ENCODE measurements around the gene CFAP58.

The CFAP58 gene

GRCh38 chr10:104309980-104310978, 43.4 kb upstream of the CFAP58 start:
- TF ChIP-seq, protein P1, sequence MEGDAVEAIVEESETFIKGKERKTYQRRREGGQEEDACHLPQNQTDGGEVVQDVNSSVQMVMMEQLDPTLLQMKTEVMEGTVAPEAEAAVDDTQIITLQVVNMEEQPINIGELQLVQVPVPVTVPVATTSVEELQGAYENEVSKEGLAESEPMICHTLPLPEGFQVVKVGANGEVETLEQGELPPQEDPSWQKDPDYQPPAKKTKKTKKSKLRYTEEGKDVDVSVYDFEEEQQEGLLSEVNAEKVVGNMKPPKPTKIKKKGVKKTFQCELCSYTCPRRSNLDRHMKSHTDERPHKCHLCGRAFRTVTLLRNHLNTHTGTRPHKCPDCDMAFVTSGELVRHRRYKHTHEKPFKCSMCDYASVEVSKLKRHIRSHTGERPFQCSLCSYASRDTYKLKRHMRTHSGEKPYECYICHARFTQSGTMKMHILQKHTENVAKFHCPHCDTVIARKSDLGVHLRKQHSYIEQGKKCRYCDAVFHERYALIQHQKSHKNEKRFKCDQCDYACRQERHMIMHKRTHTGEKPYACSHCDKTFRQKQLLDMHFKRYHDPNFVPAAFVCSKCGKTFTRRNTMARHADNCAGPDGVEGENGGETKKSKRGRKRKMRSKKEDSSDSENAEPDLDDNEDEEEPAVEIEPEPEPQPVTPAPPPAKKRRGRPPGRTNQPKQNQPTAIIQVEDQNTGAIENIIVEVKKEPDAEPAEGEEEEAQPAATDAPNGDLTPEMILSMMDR (IDR thresholded peaks at IDR 0.05; ENCODE audit: low read depth, low read length) = no peak
- peak; percentile 56 for DNase-seq (ENCODE audit: extremely low read depth, low read depth)

- TF ChIP-seq, protein P1 (IDR thresholded peaks at IDR 0.05; ENCODE audit: low read depth, low read length) = no peak
Measured at GRCh38 chr10:104311184-104311720, 42.4 kb upstream of the CFAP58 start.

GRCh38 chr10:104314591-104315485, 38.8 kb upstream of the CFAP58 start:
- TF ChIP-seq, protein P1 (IDR thresholded peaks at IDR 0.05; ENCODE audit: low read depth, low read length) = no peak
- DNase-seq (ENCODE audit: extremely low read depth, low read depth) = no peak

More at GRCh38 chr10:104311184-104311720, 42.4 kb upstream of the CFAP58 start:
- DNase-seq (ENCODE audit: extremely low read depth, low read depth) = no peak

DNA sequence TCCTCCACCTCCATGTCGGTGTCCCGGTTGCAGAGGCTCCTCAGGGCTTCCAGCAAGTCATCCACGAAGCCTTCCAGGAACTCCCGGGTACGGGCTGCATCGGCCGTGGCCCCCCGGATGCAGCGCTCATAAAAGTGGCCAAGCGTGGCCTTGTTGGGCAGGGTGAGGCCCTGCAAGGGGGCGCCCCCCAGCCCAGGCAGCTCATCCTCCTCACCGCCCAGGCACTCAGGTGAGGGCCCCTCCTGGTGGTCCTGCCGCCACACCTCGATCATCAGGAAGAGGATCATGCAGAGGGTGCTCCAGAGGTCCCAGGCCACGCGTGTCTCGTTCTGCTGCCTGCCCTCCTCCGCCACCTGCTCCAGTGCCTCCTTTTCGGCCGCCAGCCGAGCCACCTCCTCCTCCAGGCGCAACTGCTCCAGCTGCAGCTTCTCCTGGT, 38.1 kb upstream of the CFAP58 start:
- TF ChIP-seq, protein P1 (IDR thresholded peaks at IDR 0.05; ENCODE audit: low read depth, low read length) = no peak
- no peak for DNase-seq (ENCODE audit: extremely low read depth, low read depth)

DNA sequence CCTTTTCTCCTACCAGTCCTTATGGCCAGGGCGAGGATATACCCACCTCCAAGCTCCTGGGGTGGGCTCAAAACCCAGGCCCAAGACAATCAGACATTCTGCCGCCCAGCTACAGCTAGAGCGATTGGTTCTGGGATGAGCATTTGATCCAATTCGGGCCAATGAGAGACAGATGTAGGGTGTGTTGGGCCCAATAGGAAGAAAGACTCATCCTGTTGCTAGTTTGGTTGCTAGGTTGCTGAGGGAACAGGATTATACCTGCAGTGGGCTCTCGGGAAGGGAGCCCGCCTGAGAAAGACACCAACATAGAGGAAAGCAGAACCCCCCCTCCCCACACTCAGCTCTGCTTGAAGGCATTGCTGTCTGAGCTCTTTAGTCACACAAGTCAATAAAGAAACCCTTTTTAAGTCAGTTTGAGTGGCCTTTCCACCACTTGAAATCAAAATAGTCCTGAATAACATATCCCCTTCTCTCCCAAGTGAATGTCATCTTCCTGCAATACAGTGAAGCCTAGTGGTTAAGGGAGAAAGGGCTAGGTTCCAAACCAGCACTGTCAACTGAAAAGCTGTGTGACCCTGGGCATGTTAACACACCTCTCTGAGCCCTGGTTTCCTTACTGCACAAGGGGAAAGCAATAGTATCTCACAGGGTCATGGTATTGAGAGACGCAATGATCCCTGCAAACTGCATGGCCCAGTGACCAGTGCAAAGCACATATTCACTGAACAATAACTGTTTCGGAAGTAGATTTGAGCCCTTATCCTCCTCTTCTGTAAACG, 37.1 kb upstream of the CFAP58 start:
- no peak for DNase-seq (ENCODE audit: extremely low read depth, low read depth)
- TF ChIP-seq, protein P1 (IDR thresholded peaks at IDR 0.05; ENCODE audit: low read depth, low read length) = no peak

DNA sequence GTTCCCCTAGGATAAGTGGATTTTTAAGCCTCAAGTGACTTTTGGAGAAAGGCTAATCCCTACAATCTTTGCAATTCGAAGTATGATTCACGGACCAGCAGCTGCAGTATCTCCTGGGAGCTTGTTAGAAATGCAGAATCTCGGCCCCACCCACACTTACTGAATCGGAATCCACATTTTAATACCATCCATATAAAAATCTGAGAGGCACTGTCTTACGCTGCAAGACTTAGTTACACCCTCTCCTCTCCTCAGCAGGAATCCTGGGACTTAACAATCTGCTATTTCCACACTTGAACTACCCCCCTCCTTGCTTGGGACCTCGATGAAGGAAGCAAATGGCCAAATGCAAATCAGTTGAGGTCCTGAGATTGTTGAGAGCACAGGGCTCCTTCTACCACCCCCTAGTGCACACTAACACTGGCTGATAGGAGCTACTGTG, 36.3 kb upstream of the CFAP58 start:
- peak; percentile 52 for DNase-seq (ENCODE audit: extremely low read depth, low read depth)
- TF ChIP-seq, protein P1 (IDR thresholded peaks at IDR 0.05; ENCODE audit: low read depth, low read length) = no peak; the same call in 1 of the 2 replicates

Data from AG09319 (cell line).